Subcutaneous adipose tissue (tissue), 4 donors: ENCODE measurements around the gene SDC4. TPM values are rescaled to one million over a fixed set of nuclear protein-coding genes. Genes with fewer than 3 reads are reported as not detected.

Source experiments
- CTCF ChIP-seq: fragments of 450-650 bp; IDR thresholded peaks from one replicate; pipeline ENCODE4 v1.5.1; 2016; ENCODE audit warnings: low read depth, mild to moderate bottlenecking, control low read depth, antibody characterized with exemption, moderate library complexity
- total RNA-seq, 4 donors: library from RNA; depleted of rRNA; stranded (reverse); fragments of >200 nt; gene quantifications; one replicate each; pipeline ENCODE4 v1.1.0, GENCODE V29; 2016

Gene SDC4
- total RNA-seq, 4 donors from 2014 or later, result 37.4 to 65.4 (median 40.9) TPM

- TF ChIP-seq CTCF, result no peak
Measured at GRCh38 chr20:45341579-45341938, 6.7 kb downstream of the SDC4 start.

- TF ChIP-seq CTCF, result no peak
Measured at GRCh38 chr20:45340951-45341350, 7.3 kb downstream of the SDC4 start.

- no peak for TF ChIP-seq CTCF
Measured at GRCh38 chr20:45340236-45340847, 7.9 kb downstream of the SDC4 start.

- no peak for TF ChIP-seq CTCF
Measured at GRCh38 chr20:45339799-45340198, 8.4 kb downstream of the SDC4 start.

GRCh38 chr20:45339084-45339483 is 9.1 kb downstream of the SDC4 start:
- TF ChIP-seq CTCF, result no peak

- TF ChIP-seq CTCF, result no peak
Measured at GRCh38 chr20:45338121-45339030, 9.8 kb downstream of the SDC4 start.

- no peak for TF ChIP-seq CTCF
Measured at GRCh38 chr20:45337367-45338120, 10.7 kb downstream of the SDC4 start.
